Pons (tissue), 1 donor: ENCODE results near the gene ATP13A3.

Experiments
- DNase-seq: peaks from one replicate; pipeline ENCODE4 v3.0.0-alpha.2; 2016; ENCODE audit warnings: low spot score

The ATP13A3 gene

DNA sequence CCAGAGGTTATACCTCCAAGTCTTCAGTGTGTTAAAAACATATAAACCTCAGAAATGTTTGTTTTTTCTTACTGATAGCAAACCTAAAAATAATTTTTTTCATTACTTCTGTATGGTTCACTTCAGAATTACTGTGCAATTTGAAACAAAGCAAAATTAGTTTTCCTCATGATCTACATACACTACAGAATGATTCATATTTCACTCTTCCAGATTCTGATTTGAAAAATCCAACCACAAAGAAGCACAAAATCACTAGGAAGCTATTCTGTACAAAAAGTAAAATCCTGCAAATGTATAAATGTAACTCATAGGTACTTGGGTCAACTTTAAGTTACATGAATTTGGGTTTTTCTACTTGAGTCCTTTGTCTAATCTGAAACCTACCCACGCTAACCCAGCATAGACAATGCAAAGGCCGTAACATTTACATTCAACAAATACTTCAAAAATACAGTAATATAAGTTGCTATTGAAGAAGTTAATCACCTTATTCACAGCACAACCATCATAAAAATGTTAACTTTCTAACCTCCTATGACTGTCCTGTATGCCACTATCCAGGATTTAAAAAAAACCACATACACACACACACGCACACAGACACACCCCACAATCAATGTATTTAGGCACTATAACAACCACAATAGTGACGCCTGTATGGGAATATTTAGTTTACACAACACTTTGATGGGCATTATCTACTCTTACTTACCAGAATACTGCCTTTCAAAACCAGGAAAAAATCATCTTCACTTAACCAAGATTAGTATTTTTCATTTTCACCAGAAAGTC, 11.5 kb downstream of the ATP13A3 start:
- no peak for DNase-seq

GRCh38 chr3:194474675-194475074, 12.1 kb downstream of the ATP13A3 start:
- no peak for DNase-seq

- peak; percentile 88 for DNase-seq
Observed at GRCh38 chr3:194472290-194472920, 14.4 kb downstream of the ATP13A3 start.

GRCh38 chr3:194471863-194472262, 14.9 kb downstream of the ATP13A3 start:
- DNase-seq, result no peak

DNA sequence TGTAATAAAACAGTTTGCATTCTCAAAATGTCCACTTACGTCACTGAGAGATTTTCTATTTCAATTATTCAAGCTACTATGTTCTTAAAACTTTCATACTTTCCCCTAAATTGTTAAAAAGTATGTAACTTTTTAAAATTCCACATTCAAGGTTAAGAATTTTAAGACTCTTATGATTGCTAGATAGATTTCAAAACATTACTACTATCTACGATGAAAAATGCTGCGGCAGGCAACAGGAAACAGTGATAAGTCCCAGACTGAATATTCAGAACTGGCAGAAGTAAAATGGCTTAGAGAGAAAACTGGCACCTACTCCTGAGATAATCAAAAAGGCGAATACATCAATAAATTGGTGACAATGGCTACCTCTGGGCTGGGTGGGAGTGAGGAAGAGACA, 16.2 kb downstream of the ATP13A3 start:
- no peak for DNase-seq

- no peak for DNase-seq
Observed at GRCh38 chr3:194469977-194470376, 16.8 kb downstream of the ATP13A3 start.

- DNase-seq, result no peak
Observed at GRCh38 chr3:194468086-194468485, 18.7 kb downstream of the ATP13A3 start.

DNA sequence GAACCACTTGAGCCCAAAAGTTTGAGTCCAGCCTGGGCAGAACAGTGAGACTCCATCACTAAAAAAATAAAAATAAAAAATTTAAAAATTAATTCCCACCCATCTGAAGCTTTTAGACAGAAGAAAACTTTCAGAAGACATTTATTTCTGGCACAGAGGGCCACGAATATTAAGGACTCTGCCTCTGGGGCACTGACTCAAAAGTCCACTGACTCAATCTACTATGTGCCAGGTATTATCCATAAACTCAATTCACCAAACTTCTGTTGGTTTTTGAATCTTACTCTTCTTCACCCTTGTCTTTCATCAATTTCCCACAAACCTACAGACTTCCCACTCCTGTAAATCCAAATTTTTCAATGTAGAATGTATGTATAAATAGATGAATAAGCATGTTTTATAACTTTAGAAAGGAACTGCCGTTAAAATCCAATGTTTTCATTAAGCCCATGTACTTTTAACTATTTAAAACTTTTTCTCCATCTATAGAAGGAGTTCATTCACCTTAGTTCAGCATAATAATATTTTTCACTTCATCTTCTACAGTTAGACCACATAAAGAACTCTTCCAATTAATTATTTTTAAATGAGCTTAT, 19.9 kb downstream of the ATP13A3 start:
- no peak for DNase-seq

GRCh38 chr3:194465920-194466570, 20.8 kb downstream of the ATP13A3 start:
- no peak for DNase-seq

GRCh38 chr3:194465246-194465645, 21.6 kb downstream of the ATP13A3 start:
- no peak for DNase-seq

DNA sequence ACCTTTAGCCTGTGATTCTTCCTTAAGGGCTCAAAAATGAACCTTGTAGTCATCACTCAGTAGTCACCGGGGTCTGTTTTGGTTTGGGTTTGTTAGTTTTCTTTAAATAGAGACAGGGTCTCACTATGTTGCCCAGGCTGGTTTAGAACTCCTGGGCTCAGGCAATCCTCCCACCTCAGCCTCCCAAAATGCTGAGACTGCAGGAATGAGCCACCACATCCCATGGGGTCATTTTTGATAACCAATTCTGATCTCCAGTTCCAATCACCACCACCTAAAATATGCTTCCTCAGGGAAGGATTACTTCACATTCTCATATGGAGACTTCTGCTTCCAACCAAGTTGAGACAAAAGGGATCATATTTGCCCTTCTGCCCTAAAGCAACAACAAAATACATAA, 22.1 kb downstream of the ATP13A3 start:
- DNase-seq, result no peak

DNA sequence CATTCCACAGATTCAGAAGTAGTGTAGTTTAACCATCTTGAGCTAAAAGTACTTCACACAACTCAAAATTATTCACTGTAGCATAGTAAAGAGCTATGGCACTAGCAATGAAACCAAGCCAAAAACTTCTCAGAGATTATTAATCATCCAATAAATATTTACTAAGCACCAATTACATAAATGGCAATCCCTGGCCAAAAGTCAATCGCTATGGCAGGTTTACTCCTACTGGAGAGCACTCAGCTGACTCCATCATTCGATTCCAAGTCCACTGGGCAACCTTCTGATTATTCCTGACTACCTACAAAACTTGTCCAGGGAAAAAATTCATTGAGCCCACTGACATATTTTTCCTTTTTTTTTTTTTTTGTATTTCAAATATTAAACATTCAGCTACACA, 23.9 kb downstream of the ATP13A3 start:
- no peak for DNase-seq

DNA sequence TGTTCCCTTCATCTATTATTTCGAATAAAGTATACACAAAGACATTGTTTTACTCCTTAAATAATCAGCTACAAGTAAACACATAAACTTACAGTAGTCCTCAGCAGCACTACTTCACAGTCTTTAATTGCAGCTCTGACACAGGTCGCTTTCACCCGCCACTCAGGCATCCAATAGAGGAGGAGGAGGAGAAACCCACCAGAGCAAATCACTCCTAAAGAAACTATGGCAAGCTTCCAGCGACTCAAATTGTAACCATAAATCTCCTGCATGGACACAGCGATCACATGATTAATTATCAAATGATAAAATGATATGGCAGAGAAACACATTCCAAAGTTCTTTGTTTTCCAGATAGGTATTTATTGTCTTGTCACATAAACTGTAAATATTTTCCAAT, 26.2 kb downstream of the ATP13A3 start:
- DNase-seq, result no peak

DNA sequence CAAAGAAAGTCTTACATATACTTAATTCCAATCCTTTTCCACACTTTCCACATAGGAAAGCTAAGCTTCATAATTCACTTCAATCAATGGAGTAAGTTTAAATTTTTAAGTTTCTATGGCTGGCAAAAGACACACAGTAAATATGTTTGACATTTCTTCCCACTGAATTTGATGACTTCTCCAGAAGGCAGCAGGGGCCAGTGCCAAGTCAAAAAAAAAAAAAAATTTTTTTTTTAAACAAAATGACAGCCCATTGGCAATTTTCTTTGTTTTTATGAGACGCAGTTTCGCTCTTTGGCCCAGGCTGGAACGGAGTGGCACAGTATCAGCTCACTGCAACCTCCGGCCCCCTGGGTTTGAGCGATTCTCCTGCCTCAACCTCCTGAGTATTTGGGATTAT, 28.7 kb downstream of the ATP13A3 start:
- DNase-seq, result no peak

DNA sequence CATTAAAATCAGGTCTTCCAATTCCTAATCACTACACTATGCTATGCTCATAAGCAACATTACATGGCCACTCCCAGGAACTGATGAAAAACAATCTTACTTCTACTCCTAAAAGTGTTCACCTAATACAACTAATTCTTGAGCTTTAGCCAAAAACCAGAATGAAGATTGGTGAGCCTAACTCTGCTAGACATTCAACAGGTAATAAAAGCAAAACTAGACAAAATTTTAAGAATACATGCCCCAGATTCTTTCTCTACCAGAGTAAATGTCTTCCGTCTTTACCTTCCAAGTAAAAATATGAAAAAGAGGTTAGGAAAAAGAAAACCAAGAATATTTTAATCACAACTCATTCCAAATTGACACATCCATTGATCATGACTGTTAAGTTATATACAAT, 31.3 kb downstream of the ATP13A3 start:
- no peak for DNase-seq

GRCh38 chr3:194450341-194450740, 36.5 kb downstream of the ATP13A3 start:
- no peak for DNase-seq

GRCh38 chr3:194449913-194450312, 36.9 kb downstream of the ATP13A3 start:
- DNase-seq, result no peak

- no peak for DNase-seq
Observed at GRCh38 chr3:194447657-194448056, 39.1 kb downstream of the ATP13A3 start.

DNA sequence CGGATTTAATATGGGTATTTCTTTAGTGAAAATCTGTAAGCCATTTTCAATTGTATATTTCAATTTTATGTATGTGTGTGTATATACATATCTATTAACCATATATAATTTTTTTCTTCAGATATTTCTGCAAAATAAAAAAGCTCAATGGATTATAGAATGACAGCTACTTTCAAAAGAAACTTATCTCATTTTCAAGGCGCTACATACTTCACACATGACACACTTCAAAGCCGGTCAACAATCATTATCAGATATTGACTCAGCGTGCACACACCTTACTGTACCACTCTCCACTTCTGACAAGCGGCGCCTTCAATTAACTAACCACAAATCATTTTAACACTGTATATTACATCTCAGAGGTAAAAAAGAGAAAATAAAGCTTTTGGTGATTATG, 39.6 kb downstream of the ATP13A3 start:
- no peak for DNase-seq

- DNase-seq, result no peak
Observed at GRCh38 chr3:194446754-194447153, 40.0 kb downstream of the ATP13A3 start.

- DNase-seq, result no peak
Observed at GRCh38 chr3:194446172-194446571, 40.6 kb downstream of the ATP13A3 start.

DNA sequence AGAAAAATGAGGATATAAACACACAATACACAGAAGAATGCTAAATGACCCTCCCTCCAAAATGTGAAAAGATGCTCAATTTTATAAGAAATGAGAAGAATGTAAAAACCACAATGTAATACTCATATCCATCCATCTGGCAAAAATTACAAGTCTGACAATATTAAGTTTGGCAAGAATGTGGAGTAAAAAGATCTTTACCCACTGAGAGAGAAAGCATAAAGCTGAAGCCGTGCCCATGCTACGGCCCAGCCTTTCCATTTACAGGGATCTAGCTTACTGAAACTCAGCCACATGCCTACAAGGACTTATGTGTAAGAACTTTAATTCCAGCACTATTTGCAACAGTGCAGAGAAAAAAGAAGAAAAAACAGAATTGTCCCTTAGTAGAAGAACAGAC, 42.9 kb downstream of the ATP13A3 start:
- no peak for DNase-seq

DNA sequence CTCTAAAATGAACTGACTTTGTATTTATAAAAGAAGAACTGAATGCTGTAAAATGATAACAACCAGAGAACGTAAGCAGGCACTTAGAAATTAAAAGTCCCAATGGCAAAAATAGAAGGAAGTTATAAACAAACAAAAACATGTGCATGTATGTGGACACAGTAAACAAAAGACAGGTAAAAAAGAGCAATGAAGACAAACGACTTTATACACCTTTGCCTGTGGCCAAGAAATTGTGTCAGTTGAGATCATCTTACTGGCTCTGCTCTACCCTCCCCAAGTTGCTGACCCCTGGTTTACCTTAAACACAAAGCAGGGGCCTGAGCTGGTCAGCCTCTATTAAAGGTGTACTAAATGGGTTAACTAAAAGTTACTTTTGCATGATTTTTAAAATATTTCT, 46.0 kb downstream of the ATP13A3 start:
- no peak for DNase-seq
